Measurements from ENCODE around the gene USO1.
"Not testable (repeated sequence)": the region's sequence is repeated elsewhere in the genome, so short reads cannot be mapped to it uniquely, and the experiment has no call there.

USO1 gene

GRCh38 chr4:75779105-75779757, 54.9 kb downstream of the USO1 start:
- DNase-seq: no peak

DNA sequence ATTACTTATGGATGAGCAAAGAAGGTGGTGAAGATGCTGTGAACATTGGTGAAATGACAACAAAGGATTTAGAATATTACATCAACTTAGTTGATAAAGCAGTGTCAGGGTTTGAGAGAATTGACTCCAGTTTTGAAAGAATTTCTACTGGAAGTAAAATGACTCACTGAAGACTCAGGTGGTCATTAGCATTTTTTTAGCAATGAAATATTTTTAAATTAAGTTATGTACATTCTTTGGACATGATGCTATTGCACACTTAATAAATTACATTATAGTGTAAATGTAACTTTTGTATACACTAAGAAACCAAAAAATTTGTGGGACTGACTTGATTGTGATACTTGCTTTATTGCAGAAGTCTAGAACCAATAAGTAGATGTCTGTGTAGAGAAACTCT, 56.9 kb downstream of the USO1 start:
- no peak for DNase-seq

GRCh38 chr4:75786526-75786925, 62.1 kb downstream of the USO1 start:
- DNase-seq: no peak

DNA sequence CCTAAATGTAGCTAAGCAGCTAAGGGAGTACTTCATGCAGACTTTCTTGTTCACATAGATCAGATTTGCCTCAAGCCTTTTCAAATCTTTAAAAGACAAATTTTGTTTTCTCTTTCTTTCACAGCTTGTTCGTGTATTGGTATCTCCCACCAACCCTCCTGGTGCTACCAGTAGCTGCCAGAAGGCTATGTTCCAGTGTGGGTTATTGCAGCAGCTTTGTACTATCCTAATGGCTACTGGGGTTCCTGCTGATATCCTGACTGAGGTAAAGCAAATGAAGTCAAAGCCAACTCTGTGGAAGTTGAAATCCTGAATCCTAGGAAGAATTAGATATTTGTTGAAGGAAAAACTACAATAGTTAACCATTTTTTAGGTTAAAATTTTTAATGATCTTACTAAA, 62.6 kb downstream of the USO1 start:
- DNase-seq: no peak

GRCh38 chr4:75790024-75790423, 65.6 kb downstream of the USO1 start:
- no peak for DNase-seq

DNA sequence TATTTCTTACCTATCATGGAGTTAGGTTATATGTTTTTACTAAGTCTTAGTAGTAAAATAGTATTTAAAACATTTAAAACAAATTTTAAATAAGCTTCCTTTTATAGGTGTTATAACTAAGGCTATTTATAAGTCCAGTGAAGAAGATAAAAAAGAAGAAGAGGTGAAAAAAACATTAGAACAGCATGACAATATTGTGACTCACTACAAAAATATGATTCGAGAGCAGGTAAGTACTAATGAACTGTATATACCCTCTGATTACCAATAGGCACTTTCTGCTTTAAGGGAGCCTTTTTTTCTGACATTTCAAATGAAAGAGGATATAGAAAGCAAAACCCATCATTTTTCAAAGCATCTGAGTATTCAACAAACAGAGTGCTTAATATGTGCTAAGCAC, 76.6 kb downstream of the USO1 start:
- DNase-seq: no peak

DNA sequence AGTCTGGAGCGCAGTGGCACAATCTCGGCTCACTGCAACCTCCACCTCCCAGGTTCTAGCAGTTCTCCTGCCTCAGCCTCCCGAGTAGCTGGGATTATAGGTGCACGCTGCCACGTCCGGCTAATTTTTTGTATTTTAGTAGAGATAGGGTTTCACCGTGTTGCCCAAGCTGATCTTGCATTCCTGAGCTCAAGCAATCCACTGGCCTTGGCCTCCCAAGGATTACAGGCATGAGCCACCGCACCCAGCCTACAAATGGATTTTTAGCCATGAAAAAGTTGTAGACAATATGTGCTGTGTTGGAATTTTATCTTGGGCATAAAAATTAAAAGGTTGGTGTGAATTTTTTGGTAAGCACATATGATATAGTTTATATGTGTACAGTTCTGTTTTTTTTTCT, 81.7 kb downstream of the USO1 start:
- not testable (repeated sequence) for DNase-seq

- DNase-seq: no peak
Measured at GRCh38 chr4:75817901-75818300, 93.5 kb downstream of the USO1 start.

- DNase-seq: no peak
Measured at GRCh38 chr4:75819121-75819520, 94.7 kb downstream of the USO1 start.

DNA sequence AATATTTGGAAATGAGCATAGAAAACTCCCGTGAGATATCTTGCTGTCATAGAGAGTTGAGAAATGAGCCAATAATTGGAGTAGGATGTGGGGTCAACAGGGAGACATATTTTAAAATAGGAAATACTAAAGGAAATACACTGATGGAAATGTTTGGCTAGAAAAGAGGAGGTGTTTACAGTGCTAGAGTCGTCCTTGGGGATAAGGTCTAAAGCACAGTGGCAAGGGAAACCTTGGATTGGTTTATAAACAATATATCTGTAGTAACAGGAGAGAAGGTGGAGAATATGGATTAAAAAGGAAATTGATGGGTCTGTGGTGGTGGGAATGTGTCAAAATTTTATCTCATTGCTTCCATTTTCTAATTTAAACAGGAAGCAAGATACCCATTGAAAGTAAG, 95.8 kb downstream of the USO1 start:
- no peak for DNase-seq

- no peak for DNase-seq
Measured at GRCh38 chr4:75820676-75821075, 96.3 kb downstream of the USO1 start.

- no peak for DNase-seq
Measured at GRCh38 chr4:75821216-75821615, 96.8 kb downstream of the USO1 start.

- DNase-seq: no peak
Measured at GRCh38 chr4:75821966-75822365, 97.6 kb downstream of the USO1 start.

- DNase-seq: no peak
Measured at GRCh38 chr4:75822416-75822815, 98.0 kb downstream of the USO1 start.

GRCh38 chr4:75823812-75824211, 99.4 kb downstream of the USO1 start:
- DNase-seq: no peak

GRCh38 chr4:75830906-75831305, 106.5 kb downstream of the USO1 start:
- no peak for DNase-seq

DNA sequence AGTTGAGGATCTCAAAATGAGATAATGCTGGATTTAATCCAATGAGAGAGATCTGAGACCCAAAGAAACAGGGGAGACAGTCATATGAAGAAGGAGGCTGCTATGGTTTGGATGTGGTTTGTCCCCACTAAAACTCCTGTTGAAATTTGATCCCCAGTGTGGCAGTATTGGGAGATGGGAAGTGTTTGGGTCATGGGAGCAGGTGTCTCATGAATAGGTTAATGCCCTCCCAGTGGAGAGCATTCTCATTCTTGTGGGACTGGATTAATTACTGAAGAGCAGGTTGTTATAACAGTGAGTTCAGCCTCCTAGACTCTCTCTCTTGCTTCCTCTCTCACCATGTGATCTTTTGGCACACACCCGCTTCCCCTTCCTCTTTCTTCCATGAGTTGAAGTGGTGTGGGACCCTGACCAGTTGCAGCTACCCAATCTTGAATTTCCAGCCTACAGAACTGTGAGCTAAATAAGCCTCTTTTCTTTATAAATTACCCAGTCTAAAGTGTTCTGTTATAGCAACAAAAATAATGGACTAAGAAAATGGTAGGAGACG, 107.6 kb downstream of the USO1 start:
- DNase-seq: no peak

GRCh38 chr4:75834095-75834771, 109.9 kb downstream of the USO1 start:
- no peak for DNase-seq

GRCh38 chr4:75834772-75835154, 110.4 kb downstream of the USO1 start:
- DNase-seq: no peak

- DNase-seq: peak; percentile 44
Measured at GRCh38 chr4:75841641-75842520, 117.5 kb downstream of the USO1 start.

GRCh38 chr4:75843596-75843995, 119.2 kb downstream of the USO1 start:
- DNase-seq: no peak

GRCh38 chr4:75844151-75844662, 119.8 kb downstream of the USO1 start:
- no peak for DNase-seq

DNA sequence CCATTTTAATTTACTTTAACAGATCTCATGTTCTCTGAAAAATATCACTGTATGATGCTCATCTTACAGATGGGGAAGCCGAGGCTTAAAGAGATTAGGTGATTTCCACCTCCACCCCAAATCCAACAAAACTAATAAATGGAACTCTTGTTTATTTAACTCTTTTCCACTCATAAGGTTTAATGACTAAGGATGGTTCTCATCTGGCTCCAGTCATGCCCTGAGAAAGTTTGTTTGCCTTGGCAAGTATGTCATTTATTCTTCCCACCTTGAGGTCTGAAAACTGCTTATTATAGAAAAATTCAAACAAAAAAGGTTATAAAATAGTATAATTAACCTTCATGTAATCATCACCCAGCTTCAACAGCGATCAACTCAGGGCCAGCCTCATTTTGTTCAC, 121.6 kb downstream of the USO1 start:
- no peak for DNase-seq

Data from NCI-H345 (cell line).